NT2/D1 (cell line): ENCODE data around the gene MAP1LC3A.

Experiments
- YY1 ChIP-seq: IDR thresholded peaks from 2 replicates; pipeline ENCODE4 v1.6.1; 2011; ENCODE audit not compliant: insufficient read length, insufficient read depth
- ZNF274 ChIP-seq: IDR thresholded peaks from 2 replicates; pipeline ENCODE4 v1.6.1; 2011; ENCODE audit warnings: mild to moderate bottlenecking, low read depth, low read length

DNA sequence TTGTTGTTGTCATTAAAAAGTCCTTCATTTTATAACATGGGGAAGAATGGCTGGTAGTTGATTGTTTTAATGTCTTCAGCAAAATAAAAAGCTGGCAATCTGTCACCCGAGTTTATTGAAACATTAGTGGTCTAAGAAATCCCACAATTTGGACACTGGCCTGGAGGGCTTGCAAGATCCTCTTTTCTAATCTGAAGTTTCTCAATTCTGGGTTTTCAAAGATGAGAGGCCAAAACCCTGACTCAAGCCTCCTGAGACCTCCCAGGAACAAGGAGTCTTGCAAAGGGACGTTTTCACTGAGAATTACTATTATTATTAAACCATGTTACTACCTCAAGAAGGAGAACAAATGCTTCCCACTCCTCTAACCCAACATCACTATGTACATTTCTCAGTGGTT, 19.5 kb downstream of the MAP1LC3A start:
- TF ChIP-seq YY1 (no peak), ZNF274 (no peak)
